Measurements from ENCODE around the gene KIF26A.

The KIF26A gene

DNA sequence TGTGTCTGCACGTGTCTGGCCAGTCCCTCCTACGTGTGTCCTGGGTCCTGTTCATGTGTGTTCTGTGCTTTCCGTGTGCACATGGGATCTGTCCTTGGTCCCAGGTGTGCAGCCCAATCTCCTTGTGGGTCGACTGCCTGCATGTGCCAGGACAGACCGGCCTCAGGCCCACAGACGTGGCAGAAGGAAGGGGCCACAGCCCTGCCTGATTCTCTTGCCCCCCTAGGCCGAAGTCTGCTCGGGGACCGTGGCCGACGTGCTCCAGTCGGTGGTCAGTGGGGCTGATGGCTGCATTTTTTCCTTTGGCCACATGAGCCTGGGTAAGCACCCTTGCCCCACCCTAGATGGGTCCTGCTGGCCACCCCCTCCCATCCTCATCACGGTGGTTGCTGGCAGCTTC is 34.0 kb downstream of the KIF26A start:
- H2AFZ ChIP-seq (ENCODE audit: low read depth, low read length, severe bottlenecking), result no peak overlapping the region
- no peak overlapping the region for H3K27ac ChIP-seq (ENCODE audit: low read depth, low read length)
- no peaks in the 10 kb centered on the region for H3K9me3 ChIP-seq (ENCODE audit: insufficient read depth, low read length)
- H3F3A ChIP-seq (ENCODE audit: insufficient read depth), result no peaks in the 10 kb centered on the region
- H3K4me2 ChIP-seq (ENCODE audit: low read depth, low read length, poor library complexity, severe bottlenecking), result no peak overlapping the region
- no peak overlapping the region for H3K4me3 ChIP-seq (ENCODE audit: insufficient read depth, low read length, poor library complexity, severe bottlenecking)
- H3K79me2 ChIP-seq (ENCODE audit: insufficient read depth, low read length), result no peaks in the 10 kb centered on the region
- H3K36me3 ChIP-seq (ENCODE audit: low read length), result no peaks in the 10 kb centered on the region
- H3K9ac ChIP-seq (ENCODE audit: low read length), result no peak overlapping the region
- H3K9me2 ChIP-seq (replicated peaks; ENCODE audit: insufficient read depth, low read length), result no peaks in the 10 kb centered on the region
- H4K20me1 ChIP-seq (ENCODE audit: low read depth, low read length), result no peaks in the 10 kb centered on the region
- TF ChIP-seq EZH2phosphoT487 (conservative IDR thresholded peaks at IDR 0.05; ENCODE audit: low read length), result no peak
- TF ChIP-seq, protein P1, sequence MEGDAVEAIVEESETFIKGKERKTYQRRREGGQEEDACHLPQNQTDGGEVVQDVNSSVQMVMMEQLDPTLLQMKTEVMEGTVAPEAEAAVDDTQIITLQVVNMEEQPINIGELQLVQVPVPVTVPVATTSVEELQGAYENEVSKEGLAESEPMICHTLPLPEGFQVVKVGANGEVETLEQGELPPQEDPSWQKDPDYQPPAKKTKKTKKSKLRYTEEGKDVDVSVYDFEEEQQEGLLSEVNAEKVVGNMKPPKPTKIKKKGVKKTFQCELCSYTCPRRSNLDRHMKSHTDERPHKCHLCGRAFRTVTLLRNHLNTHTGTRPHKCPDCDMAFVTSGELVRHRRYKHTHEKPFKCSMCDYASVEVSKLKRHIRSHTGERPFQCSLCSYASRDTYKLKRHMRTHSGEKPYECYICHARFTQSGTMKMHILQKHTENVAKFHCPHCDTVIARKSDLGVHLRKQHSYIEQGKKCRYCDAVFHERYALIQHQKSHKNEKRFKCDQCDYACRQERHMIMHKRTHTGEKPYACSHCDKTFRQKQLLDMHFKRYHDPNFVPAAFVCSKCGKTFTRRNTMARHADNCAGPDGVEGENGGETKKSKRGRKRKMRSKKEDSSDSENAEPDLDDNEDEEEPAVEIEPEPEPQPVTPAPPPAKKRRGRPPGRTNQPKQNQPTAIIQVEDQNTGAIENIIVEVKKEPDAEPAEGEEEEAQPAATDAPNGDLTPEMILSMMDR (IDR thresholded peaks at IDR 0.05; ENCODE audit: insufficient read depth, low read length, poor library complexity, severe bottlenecking), result no peak
- H3K27me3 ChIP-seq (ENCODE audit: low read length), result no peaks in the 10 kb centered on the region

DNA sequence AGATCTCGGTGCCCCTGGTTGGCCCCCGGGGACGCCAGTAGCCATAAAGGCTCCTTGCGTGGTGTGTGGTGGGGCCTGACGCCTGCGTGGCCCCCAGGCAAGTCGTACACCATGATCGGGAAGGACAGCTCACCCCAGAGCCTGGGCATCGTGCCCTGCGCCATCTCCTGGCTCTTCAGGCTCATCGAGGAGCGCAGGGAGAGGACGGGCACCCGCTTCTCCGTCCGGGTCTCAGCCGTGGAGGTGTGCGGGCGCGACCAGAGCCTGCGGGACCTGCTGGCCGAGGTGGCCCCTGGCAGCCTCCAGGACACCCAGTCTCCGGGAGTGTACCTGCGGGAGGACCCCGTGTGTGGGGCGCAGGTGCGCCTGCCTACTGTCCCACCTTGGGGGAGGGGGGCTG is 34.5 kb downstream of the KIF26A start:
- H4K20me1 ChIP-seq (ENCODE audit: low read depth, low read length), result no peaks in the 10 kb centered on the region
- no peak overlapping the region for H3K9ac ChIP-seq (ENCODE audit: low read length)
- no peak overlapping the region for H3K4me2 ChIP-seq (ENCODE audit: low read depth, low read length, poor library complexity, severe bottlenecking)
- no peaks in the 10 kb centered on the region for H3K27me3 ChIP-seq (ENCODE audit: low read length)
- no peaks in the 10 kb centered on the region for H3K36me3 ChIP-seq (ENCODE audit: low read length)
- no peak overlapping the region for H2AFZ ChIP-seq (ENCODE audit: low read depth, low read length, severe bottlenecking)
- H3F3A ChIP-seq (ENCODE audit: insufficient read depth), result no peaks in the 10 kb centered on the region
- no peak for TF ChIP-seq EZH2phosphoT487 (conservative IDR thresholded peaks at IDR 0.05; ENCODE audit: low read length)
- TF ChIP-seq, protein P1 (IDR thresholded peaks at IDR 0.05; ENCODE audit: insufficient read depth, low read length, poor library complexity, severe bottlenecking), result no peak
- no peaks in the 10 kb centered on the region for H3K79me2 ChIP-seq (ENCODE audit: insufficient read depth, low read length)
- H3K9me3 ChIP-seq (ENCODE audit: insufficient read depth, low read length), result no peaks in the 10 kb centered on the region
- H3K4me3 ChIP-seq (ENCODE audit: insufficient read depth, low read length, poor library complexity, severe bottlenecking), result no peak overlapping the region
- no peak overlapping the region for H3K27ac ChIP-seq (ENCODE audit: low read depth, low read length)
- H3K9me2 ChIP-seq (replicated peaks; ENCODE audit: insufficient read depth, low read length), result no peaks in the 10 kb centered on the region

DNA sequence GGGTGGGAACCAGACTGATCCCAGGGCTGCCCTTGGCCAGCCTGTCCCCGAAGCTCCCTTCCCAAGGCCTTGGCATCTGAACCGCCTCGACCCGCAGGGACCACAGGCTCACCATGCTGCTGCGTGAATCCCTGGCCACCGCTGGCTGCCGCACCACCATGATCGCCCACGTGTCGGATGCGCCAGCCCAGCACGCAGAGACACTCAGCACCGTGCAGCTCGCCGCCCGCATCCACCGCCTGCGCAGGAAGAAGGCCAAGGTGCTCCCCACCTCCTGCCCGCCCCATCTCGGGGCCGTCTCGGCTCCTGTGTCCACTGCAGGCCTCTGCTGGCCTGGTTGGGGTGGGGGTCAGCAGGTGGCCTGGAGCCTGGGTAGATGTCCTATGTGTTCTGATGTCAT is 35.7 kb downstream of the KIF26A start:
- Histone ChIP-seq H3K9me2 (replicated peaks; ENCODE audit: insufficient read depth, low read length) (no peaks in the 10 kb centered on the region), H3K27ac (ENCODE audit: low read depth, low read length) (no peak overlapping the region), H4K20me1 (ENCODE audit: low read depth, low read length) (no peaks in the 10 kb centered on the region), H3K4me3 (ENCODE audit: insufficient read depth, low read length, poor library complexity, severe bottlenecking) (no peak overlapping the region), H3F3A (ENCODE audit: insufficient read depth) (no peaks in the 10 kb centered on the region), H3K9ac (ENCODE audit: low read length) (no peak overlapping the region), H3K4me2 (ENCODE audit: low read depth, low read length, poor library complexity, severe bottlenecking) (no peak overlapping the region), H3K79me2 (ENCODE audit: insufficient read depth, low read length) (no peaks in the 10 kb centered on the region), H3K27me3 (ENCODE audit: low read length) (no peaks in the 10 kb centered on the region), H2AFZ (ENCODE audit: low read depth, low read length, severe bottlenecking) (no peak overlapping the region), H3K36me3 (ENCODE audit: low read length) (no peaks in the 10 kb centered on the region), H3K9me3 (ENCODE audit: insufficient read depth, low read length) (no peaks in the 10 kb centered on the region)
- TF ChIP-seq, protein P1 (IDR thresholded peaks at IDR 0.05; ENCODE audit: insufficient read depth, low read length, poor library complexity, severe bottlenecking), result no peak
- no peak for TF ChIP-seq EZH2phosphoT487 (conservative IDR thresholded peaks at IDR 0.05; ENCODE audit: low read length)
